Measurements from ENCODE around the gene DAB1. TPM values are rescaled to one million over a fixed set of nuclear protein-coding genes. Genes with fewer than 3 reads are reported as not detected.

The DAB1 gene
- total and polyA plus RNA-seq, 2 of the 8 experiments (the other 6 are each of a cell fraction or from before 2014, with no cell fraction given) = 4.4 to 11.8 TPM

- TF ChIP-seq RNF2 (IDR thresholded peaks at IDR 0.05; ENCODE audit: borderline replicate concordance, low read depth, low read length, missing control alignments, poor library complexity, severe bottlenecking) = no peak
- no peak for TF ChIP-seq POLR2A (IDR thresholded peaks at IDR 0.05; ENCODE audit: control extremely low read depth in 1 of 2, low read depth in 2 of 2, low read length in 2 of 2)
Observed at GRCh38 chr1:57420981-57421785, 2.7 kb downstream of the DAB1 start (continued).

All from H1 (cell line).